A549 (cell line): ENCODE results near the gene OTUD7B.

Source experiments
- BHLHE40 ChIP-seq: IDR thresholded peaks from 2 replicates; pipeline ENCODE4 v1.6.1; 2012; ENCODE audit warnings: low read depth, low read length, inconsistent platforms
- CTCF ChIP-seq: fragments of >200 bp; sonication (Bioruptor Twin); formaldehyde crosslinking; IDR thresholded peaks from 3 replicates; pipeline ENCODE4 v1.5.1; 2016
- HDAC2 ChIP-seq: fragments of 200-600 bp; sonication (generic); IDR thresholded peaks from 2 replicates; pipeline ENCODE4 v1.6.1; 2016
- KDM5A ChIP-seq: fragments of 200-600 bp; sonication (generic); IDR thresholded peaks from 2 replicates; pipeline ENCODE4 v1.6.1; 2016; ENCODE audit warnings: antibody characterized with exemption, mild to moderate bottlenecking
- MAZ ChIP-seq: fragments of 150-350 bp; IDR thresholded peaks from 2 replicates; pipeline ENCODE4 v1.6.1; 2014; ENCODE audit warnings: antibody characterized with exemption, low read depth, low read length, borderline replicate concordance
- PBX3 ChIP-seq: IDR thresholded peaks from 2 replicates; pipeline ENCODE4 v1.6.1; 2012
- POLR2A ChIP-seq: IDR thresholded peaks from 2 replicates; pipeline ENCODE4 v1.6.1; 2012; ENCODE audit warnings: mild to moderate bottlenecking, low read length
- POLR2AphosphoS2 ChIP-seq: conservative IDR thresholded peaks from 2 replicates; pipeline ENCODE4 v1.6.1; 2012; ENCODE audit warnings: low read length, improper control_type of control experiment, inconsistent platforms
- USF2 ChIP-seq: fragments of 450-650 bp; IDR thresholded peaks from 2 replicates; pipeline ENCODE4 v1.6.1; 2014; ENCODE audit warnings: antibody characterized with exemption
- ZC3H11A ChIP-seq: fragments of 450-650 bp; IDR thresholded peaks from 2 replicates; pipeline ENCODE4 v1.6.1; 2014; ENCODE audit warnings: antibody characterized with exemption, mild to moderate bottlenecking

- TF ChIP-seq CTCF (no peak), POLR2AphosphoS2 (no peak), KDM5A (no peak), MAZ (no peak), PBX3 (no peak), ZC3H11A (no peak), POLR2A (no peak), BHLHE40 (no peak), USF2 (no peak), HDAC2 (no peak)
These were observed 31.9 kb downstream of the OTUD7B start for GRCh38 chr1:149978547-149979023.
